Measurements from ENCODE around the gene GALNT18.

GRCh38 chr11:11372461-11372860 is 249.3 kb downstream of the GALNT18 start:
- TF ChIP-seq POLR2A (IDR thresholded peaks at IDR 0.05) (no peak), CTCF (IDR thresholded peaks at IDR 0.05) (no peak)

Measured in breast epithelium (tissue), 3 donors.